ENCODE data around the gene CALY.

DNA sequence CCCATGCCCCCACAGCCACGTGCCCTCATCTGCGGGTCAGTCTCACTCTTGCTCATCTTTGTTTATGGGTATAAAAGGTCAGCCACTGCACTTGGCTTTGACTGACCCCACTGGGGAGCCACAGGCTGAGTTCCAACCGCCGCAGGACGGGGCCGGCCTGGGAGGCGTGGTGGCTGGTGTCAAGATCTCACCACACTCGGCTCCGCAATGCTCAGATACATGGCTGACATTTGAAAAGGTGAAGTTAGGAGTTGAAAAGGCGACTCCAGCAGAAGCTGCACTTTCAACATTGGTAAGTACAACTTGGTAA, 42.9 kb downstream of the CALY start:
- no peak for TF ChIP-seq EZH2 (IDR thresholded peaks at IDR 0.05; ENCODE audit: low read length, unreplicated experiment)
- no peak for TF ChIP-seq CTCF (conservative IDR thresholded peaks at IDR 0.05; ENCODE audit: low read depth, low read length)

All from PC-3 (cell line).